Choroid plexus epithelial cell (primary cell): Measurements from ENCODE around the gene CEP164.
"Not testable (repeated sequence)": the region's sequence is repeated elsewhere in the genome, so short reads cannot be mapped to it uniquely, and the experiment has no call there.

ENCODE experiments used
- DNase-seq: peaks from one replicate; pipeline ENCODE4 v3.0.0-alpha.2; 2010; ENCODE audit warnings: low read depth
- H3K4me3 ChIP-seq: 2 replicates; pipeline ENCODE4 v1.5.1; 2011; ENCODE audit warnings: low read depth, mild to moderate bottlenecking, control low read depth, low read length, moderate library complexity
- CTCF ChIP-seq: conservative IDR thresholded peaks from 2 replicates; pipeline ENCODE4 v1.5.1; 2011; ENCODE audit warnings: low read depth, mild to moderate bottlenecking, control low read depth, inconsistent platforms, low read length, moderate library complexity

The CEP164 gene

DNA sequence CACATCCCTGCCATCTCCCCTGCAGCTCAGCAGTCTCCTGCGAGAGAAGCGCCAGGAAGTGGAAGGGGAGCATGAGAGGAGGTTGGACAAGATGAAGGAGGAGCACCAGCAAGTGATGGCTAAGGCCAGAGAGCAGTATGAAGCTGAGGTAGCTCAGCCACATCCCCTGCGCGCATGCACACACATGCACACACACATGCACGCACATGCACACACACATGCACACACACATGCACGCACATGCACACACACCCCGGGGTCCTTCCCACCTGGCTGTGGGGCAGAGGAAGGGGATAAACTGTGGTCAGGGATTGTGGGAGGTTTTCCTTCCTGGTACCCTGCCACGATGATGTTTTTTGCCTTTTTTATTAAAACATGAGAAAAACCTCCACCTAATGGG lies 65.3 kb downstream of the CEP164 start:
- H3K4me3 ChIP-seq: no peak overlapping the region
- no peak for TF ChIP-seq CTCF
- no peak for DNase-seq

GRCh38 chr11:117394221-117394925 lies 66.7 kb downstream of the CEP164 start:
- H3K4me3 ChIP-seq: no peak overlapping the region
- no peak for TF ChIP-seq CTCF
- DNase-seq: no peak

- no peak for DNase-seq
- no peak for TF ChIP-seq CTCF
- no peak overlapping the region for H3K4me3 ChIP-seq
Measured at GRCh38 chr11:117395476-117395875, 67.8 kb downstream of the CEP164 start.

GRCh38 chr11:117396970-117397369 lies 69.3 kb downstream of the CEP164 start:
- no peak for DNase-seq

DNA sequence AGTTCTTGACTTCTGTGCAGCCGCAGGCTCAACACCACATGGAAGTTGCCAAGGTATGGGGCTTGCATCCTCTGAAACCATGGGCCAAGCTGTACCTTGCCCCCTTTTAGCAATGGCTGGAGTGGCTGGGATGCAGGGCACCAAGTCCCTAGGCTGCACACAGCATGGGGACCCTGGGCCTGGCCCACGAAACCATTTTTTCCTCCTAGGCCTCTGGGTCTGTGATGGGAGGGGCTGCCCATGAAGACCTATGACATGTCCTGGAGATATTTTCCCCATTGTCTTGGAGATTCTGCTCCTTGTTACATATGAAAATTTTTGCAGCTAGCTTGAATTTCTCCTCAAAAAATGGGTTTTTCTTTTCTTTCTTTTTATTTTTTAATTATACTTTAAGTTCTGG lies 71.0 kb downstream of the CEP164 start:
- not testable (repeated sequence) for H3K4me3 ChIP-seq, DNase-seq

More at GRCh38 chr11:117396970-117397369, 69.3 kb downstream of the CEP164 start:
- no peak overlapping the region for H3K4me3 ChIP-seq
- no peak for TF ChIP-seq CTCF

- not testable (repeated sequence) for DNase-seq, H3K4me3 ChIP-seq
Measured at GRCh38 chr11:117399100-117399840, 71.6 kb downstream of the CEP164 start.

DNA sequence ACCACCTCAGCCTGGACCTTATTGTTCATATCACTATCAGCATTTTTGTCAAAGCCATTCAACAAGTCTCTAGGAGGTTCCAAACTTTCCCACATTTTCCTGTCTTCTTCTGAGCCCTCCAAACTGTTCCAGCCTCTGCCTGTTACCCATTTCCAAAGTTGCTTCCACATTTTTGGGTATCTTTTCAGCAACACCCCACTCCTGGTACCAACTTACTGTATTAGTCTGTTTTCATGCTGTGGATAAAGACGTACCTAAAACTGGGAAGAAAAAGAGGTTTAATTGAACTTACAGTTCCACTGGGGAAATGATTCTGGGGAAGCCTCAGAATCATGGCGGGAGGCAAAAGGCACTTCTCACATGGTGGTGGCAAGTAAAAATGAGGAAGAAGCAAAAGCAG lies 78.2 kb downstream of the CEP164 start:
- H3K4me3 ChIP-seq, DNase-seq: not testable (repeated sequence)

- no peak for DNase-seq
- TF ChIP-seq CTCF: no peak
- no peak overlapping the region for H3K4me3 ChIP-seq
Measured at GRCh38 chr11:117407016-117407415, 79.4 kb downstream of the CEP164 start.
